SJSA1 (cell line): ENCODE results near the gene MAPKAPK3. TPM values are rescaled to one million over a fixed set of nuclear protein-coding genes. Genes with fewer than 3 reads are reported as not detected.
A peak's percentile ranks its signal among the peaks of the same experiment; 100 is the strongest.

Source experiments
- DNase-seq, 2 experiments: peaks; one replicate each; pipeline ENCODE4 v3.0.0-alpha.2; 2015 to 2020; ENCODE audit warnings: low spot score in 2 of 2, low read depth in 1 of 2
- H3K27ac ChIP-seq: fragments of 250-450 bp; sonication (Bioruptor Pico); 2 replicates; pipeline ENCODE4 v1.5.1; 2020; ENCODE audit warnings: mild to moderate bottlenecking, moderate library complexity
- H3K27me3 ChIP-seq: fragments of 250-450 bp; sonication (Bioruptor Pico); replicated peaks from 2 replicates; pipeline ENCODE4 v1.5.1; 2020; ENCODE audit warnings: mild to moderate bottlenecking, moderate library complexity
- H3K36me3 ChIP-seq: fragments of 250-450 bp; sonication (Bioruptor Pico); 2 replicates; pipeline ENCODE4 v1.5.1; 2020; ENCODE audit warnings: mild to moderate bottlenecking
- H3K4me1 ChIP-seq: fragments of 250-450 bp; sonication (Bioruptor Pico); replicated peaks from 2 replicates; pipeline ENCODE4 v1.6.1; 2021; ENCODE audit warnings: mild to moderate bottlenecking
- H3K4me3 ChIP-seq: fragments of 250-450 bp; sonication (Bioruptor Pico); 2 replicates; pipeline ENCODE4 v1.5.1; 2020; ENCODE audit warnings: mild to moderate bottlenecking
- H3K9me3 ChIP-seq: fragments of 250-450 bp; sonication (Bioruptor Pico); replicated peaks from 2 replicates; pipeline ENCODE4 v1.5.1; 2020; ENCODE audit warnings: mild to moderate bottlenecking
- total RNA-seq: library from RNA; depleted of rRNA; stranded (reverse); fragments of >200 nt; shearing (Covaris generic); gene quantifications from 2 replicates; pipeline ENCODE4 v1.2.3, GENCODE V29; 2014

The MAPKAPK3 gene
- total RNA-seq, 1 experiment from 2014 or later, result 7.3 TPM

DNA sequence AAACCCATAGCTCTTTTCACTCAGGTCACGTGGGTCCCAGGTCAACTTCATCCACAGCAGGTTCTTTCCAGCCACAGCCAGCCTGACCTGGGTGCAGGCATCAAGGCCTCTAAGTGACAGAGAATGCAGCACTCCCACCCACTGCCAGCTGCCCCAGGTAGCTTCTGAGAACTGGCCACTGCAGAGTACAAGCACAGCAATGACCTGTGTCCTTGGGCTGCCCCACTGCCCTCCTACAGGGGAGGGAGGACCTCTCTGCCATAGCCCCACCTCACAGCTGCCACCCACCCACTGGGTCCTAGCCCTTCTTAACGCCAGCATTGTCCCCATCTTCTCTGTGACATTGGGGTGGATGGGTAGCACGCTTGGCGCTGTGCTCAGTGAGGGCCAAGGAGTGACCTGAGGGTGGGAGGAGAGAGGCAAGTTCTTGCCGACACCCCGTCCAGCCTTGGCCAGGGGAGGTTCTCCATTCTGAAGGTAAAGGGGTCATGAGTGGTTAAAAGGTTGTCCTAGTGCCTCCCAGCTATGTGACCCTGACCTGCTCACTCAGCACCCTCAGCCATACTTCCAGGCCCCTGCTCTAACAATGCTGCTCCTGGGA is 17.7 kb upstream of the MAPKAPK3 start:
- Histone ChIP-seq H3K9me3 (no peaks in the 10 kb centered on the region), H3K27ac (no peak overlapping the region), H3K36me3 (no peaks in the 10 kb centered on the region), H3K4me3 (no peak overlapping the region), H3K4me1 (peaks cover 19% of the 10 kb centered on the region), H3K27me3 (no peaks in the 10 kb centered on the region)
- no peak for DNase-seq

GRCh38 chr3:50599716-50600118 is 17.2 kb upstream of the MAPKAPK3 start:
- Histone ChIP-seq H3K27me3 (no peaks in the 10 kb centered on the region), H3K36me3 (no peaks in the 10 kb centered on the region), H3K4me1 (peaks cover 19% of the 10 kb centered on the region), H3K4me3 (no peak overlapping the region), H3K27ac (no peak overlapping the region), H3K9me3 (no peaks in the 10 kb centered on the region)
- DNase-seq, result no peak

- peaks cover 19% of the 10 kb centered on the region for H3K4me1 ChIP-seq
- no peaks in the 10 kb centered on the region for H3K36me3 ChIP-seq
- no peak for DNase-seq
- H3K27me3 ChIP-seq, result no peaks in the 10 kb centered on the region
- no peaks in the 10 kb centered on the region for H3K9me3 ChIP-seq
- no peak overlapping the region for H3K4me3 ChIP-seq
- no peak overlapping the region for H3K27ac ChIP-seq
Observed at GRCh38 chr3:50600141-50600753, 16.7 kb upstream of the MAPKAPK3 start.

GRCh38 chr3:50600841-50601591 is 15.9 kb upstream of the MAPKAPK3 start:
- H3K4me3 ChIP-seq, result no peak overlapping the region

DNA sequence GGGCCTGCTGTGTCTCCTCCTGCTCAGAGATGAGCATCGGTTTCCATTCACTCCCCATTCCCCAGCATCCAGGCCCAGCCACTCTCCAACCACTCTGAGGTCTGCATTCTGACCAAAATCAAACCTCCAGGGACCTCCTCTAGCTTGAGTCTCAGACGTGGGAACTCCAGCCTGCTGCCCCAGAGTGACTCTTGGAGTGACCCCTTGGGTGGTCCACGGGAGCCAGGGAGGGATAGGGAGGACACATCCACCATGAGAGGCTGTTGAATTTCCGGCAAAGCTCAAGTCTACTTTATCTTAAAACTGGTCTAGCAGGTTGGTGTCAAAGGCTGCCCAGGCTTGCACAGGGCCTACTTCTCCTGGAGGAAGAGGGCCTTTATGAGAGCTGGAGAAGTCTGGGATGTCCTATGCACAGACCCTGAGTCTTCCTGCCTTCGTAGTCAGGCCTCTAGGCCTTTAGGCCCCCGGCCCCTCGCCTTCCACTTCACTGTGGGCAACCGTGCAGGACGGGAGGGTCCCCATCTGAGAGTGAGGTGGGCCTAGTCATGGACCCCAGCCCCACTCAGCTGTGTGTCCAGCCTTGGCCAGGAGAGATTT is 14.3 kb upstream of the MAPKAPK3 start:
- no peak for DNase-seq
- H3K36me3 ChIP-seq, result no peaks in the 10 kb centered on the region
- no peak overlapping the region for H3K27ac ChIP-seq
- no peaks in the 10 kb centered on the region for H3K27me3 ChIP-seq
- H3K9me3 ChIP-seq, result no peaks in the 10 kb centered on the region
- H3K4me1 ChIP-seq, result peaks cover 19% of the 10 kb centered on the region
- no peak overlapping the region for H3K4me3 ChIP-seq

More at GRCh38 chr3:50600841-50601591, 15.9 kb upstream of the MAPKAPK3 start:
- Histone ChIP-seq H3K4me1 (peaks cover 19% of the 10 kb centered on the region), H3K27ac (peak overlapping the region; percentile 72), H3K36me3 (no peaks in the 10 kb centered on the region), H3K9me3 (no peaks in the 10 kb centered on the region), H3K27me3 (no peaks in the 10 kb centered on the region)
- peak; percentile 62 to 70 for DNase-seq

DNA sequence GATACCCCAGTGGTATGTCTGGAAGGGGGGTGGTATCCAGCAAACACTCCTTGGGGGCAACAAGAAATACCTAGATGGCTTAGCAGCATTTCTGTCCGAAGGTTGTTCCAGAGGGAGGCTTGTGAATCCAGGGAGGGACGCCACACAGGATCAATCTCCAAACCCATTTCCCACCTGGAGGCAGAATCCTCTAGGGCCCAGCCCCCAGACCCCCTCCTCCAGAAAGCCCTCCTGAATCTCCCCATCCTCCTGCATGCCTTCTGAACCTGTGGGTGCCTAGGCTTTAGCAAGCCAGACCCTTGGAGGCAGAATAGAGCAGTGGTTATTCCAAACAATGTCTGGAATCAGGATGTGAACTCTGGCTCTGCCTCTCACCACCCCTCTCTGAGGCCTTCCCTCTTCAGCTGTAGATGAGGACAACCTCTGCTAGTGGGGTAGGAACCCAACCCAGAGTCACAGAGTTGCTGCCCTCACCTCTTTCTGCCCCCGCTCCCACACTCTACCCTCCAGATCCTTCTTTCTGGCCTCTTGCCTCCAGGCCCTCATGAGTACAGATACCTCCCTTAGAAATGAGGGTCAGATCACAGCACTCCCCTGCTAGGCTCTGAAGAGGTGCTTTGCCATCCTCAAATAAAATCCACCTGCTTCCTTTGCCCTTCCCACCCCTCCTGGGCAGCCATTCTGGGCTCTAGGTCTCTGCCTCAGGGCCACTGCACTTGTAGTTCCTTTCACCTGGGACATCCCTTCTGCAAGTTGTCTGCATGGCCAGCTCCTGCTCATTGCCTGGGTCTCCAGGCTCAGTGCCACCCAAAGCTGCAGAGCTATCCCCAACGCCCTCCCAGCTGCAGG is 13.5 kb upstream of the MAPKAPK3 start:
- no peak overlapping the region for H3K27ac ChIP-seq
- H3K4me1 ChIP-seq, result peaks cover 19% of the 10 kb centered on the region
- H3K9me3 ChIP-seq, result no peaks in the 10 kb centered on the region
- no peaks in the 10 kb centered on the region for H3K36me3 ChIP-seq
- H3K4me3 ChIP-seq, result no peak overlapping the region
- no peak for DNase-seq
- no peaks in the 10 kb centered on the region for H3K27me3 ChIP-seq

DNA sequence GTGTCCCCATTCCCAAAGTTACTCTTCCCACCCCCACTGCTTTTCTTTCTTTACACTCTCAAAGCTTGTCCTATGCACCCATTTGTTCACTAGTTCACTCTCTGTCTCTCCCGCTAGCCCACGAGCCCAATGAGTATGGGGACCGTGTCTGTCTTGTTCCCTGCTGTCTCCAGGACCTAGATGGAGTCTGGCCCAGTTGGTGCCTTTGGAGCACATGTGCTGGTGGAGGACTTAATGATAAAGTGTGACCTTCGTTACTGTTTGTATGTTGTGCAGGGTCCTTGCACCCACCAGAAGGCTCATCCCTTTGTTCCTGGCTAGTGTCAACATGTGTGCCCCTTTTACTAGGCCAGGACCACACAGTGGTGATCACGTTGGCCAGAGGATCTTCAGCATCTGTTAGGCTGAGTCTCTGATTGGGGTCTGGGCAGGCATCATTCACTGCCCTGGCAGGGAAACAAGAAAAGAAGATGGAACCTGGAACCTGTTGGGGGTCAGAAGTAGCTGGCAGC is 12.8 kb upstream of the MAPKAPK3 start:
- no peaks in the 10 kb centered on the region for H3K27me3 ChIP-seq
- no peak overlapping the region for H3K27ac ChIP-seq
- no peak for DNase-seq

DNA sequence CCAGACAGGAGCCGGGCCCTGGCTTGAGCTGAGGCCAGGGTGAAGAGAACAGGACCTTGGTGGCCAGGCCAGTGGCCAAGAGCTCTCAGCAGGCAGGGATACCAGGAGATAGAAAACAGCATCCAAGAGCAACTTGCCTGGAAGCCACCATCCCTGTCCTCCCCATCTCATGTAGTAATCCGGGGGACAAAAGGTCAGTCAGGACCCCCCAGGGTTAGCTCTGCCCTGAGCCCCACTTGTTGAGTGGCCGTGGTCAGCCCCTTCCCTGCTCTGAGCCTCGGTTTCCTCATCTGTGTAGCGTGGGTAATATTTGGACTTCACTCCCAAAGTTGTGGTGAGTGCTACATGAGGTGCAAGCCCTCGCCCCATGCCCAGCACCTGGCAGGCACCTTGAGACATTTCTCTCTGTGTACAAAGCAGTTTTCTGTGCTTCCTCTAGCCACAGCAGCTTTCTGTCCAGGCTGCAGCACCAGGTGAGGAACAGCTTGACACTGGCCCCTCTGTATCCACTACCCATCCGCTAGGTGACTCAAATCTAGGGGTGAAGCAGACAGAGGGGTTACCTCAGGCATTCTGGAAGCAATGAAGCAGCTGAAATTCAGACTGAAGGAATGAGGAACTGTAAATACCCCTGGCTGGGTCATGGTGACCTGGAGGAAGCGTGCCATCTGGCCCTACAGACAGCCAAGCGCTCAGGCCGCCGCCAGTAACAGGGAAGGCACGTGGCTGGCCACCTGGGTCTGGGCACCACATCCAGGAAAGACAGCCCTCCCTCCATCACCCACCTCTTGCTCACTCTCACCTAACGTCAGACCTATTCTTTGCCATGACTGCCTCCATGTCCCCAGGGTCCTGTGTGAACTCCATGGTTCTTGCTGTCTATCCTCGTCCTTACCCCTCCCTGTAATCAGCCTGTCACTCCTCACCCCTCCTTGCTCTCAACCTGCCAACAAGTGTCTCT is 12.0 kb upstream of the MAPKAPK3 start:
- Histone ChIP-seq H3K4me1 (peaks cover 19% of the 10 kb centered on the region), H3K4me3 (no peak overlapping the region), H3K36me3 (no peaks in the 10 kb centered on the region), H3K9me3 (no peaks in the 10 kb centered on the region), H3K27me3 (no peaks in the 10 kb centered on the region), H3K27ac (no peak overlapping the region)
- DNase-seq, result no peak

More for the DNA sequence above, 12.8 kb upstream of the MAPKAPK3 start:
- H3K4me1 ChIP-seq, result peaks cover 19% of the 10 kb centered on the region
- H3K36me3 ChIP-seq, result no peaks in the 10 kb centered on the region
- H3K4me3 ChIP-seq, result no peak overlapping the region
- no peaks in the 10 kb centered on the region for H3K9me3 ChIP-seq

DNA sequence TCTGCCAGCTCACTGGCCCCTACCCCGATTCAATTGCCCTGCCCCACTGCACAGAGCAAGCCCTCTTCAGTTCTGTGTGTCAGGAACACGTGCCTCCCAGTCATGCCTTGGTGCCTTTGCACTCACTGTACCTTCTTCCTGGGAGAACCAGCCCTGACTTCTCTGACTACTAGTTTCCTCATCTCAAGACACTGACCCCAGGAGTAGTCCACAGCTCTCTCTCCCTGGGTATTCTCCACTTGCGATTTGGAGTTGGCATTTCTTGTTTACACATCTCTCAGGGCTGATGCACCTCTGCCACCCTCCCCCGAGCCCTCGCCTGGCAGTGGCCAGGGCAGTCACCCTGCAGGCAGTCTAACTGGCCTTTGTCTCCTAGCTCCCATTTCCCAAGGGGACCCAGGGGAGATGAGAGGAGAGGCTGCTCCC is 11.0 kb upstream of the MAPKAPK3 start:
- Histone ChIP-seq H3K27ac (no peak overlapping the region), H3K4me1 (peaks cover 20% of the 10 kb centered on the region), H3K9me3 (no peaks in the 10 kb centered on the region), H3K4me3 (no peak overlapping the region), H3K36me3 (no peaks in the 10 kb centered on the region), H3K27me3 (no peaks in the 10 kb centered on the region)
- no peak for DNase-seq

DNA sequence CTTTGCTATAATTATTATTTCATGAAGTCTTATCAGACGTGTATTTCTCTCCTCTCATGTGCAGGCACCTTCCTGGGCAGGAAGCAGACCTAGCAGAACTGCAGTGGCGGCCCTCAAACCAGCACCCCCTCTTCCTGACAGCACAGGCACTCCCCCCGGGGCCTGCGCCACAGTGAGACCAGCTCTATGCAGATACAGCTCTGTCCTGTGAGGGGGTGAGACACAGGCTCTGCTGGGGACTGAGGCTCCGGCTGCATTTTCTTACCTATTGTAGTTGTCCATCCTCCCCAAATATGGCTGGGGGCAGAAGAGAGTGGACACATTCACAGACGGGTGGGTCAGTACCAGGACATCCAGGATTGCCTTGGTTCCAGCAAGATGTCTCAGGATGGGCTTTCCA is 10.4 kb upstream of the MAPKAPK3 start:
- no peaks in the 10 kb centered on the region for H3K27me3 ChIP-seq
- H3K36me3 ChIP-seq, result no peaks in the 10 kb centered on the region
- no peak for DNase-seq
- H3K4me3 ChIP-seq, result no peak overlapping the region
- H3K4me1 ChIP-seq, result peaks cover 19% of the 10 kb centered on the region
- H3K27ac ChIP-seq, result no peak overlapping the region
- H3K9me3 ChIP-seq, result no peaks in the 10 kb centered on the region

- Histone ChIP-seq H3K27me3 (no peaks in the 10 kb centered on the region), H3K27ac (no peak overlapping the region), H3K36me3 (no peaks in the 10 kb centered on the region), H3K4me3 (no peak overlapping the region), H3K4me1 (peaks cover 10% of the 10 kb centered on the region), H3K9me3 (no peaks in the 10 kb centered on the region)
- DNase-seq, result no peak
Observed at GRCh38 chr3:50607271-50608091, 9.5 kb upstream of the MAPKAPK3 start.

DNA sequence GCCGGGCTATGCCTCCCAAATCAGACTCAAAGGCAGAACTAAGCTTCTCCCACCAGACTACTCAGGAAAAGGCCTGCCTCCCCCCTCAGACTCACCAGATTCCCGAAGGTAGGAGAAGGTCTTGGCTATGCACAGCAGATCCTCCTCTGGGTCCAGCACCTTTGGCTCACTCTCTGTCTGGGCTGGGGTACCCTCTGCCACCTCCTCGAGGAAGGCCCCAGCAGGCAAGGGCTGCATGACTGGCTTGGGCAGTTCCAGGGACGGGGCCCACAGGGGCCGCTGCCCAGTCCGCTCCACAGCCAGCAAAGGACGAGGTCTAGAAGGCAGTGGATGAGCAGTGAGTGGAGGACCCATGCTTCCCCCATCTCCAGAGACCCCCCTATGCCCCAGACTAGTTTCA is 8.7 kb upstream of the MAPKAPK3 start:
- DNase-seq, result no peak
- H3K36me3 ChIP-seq, result no peaks in the 10 kb centered on the region
- H3K4me3 ChIP-seq, result no peak overlapping the region
- H3K27me3 ChIP-seq, result no peaks in the 10 kb centered on the region
- no peaks in the 10 kb centered on the region for H3K9me3 ChIP-seq
- no peak overlapping the region for H3K27ac ChIP-seq
- H3K4me1 ChIP-seq, result peaks cover 10% of the 10 kb centered on the region
